ENCODE measurements around the gene MYO16.
"Not testable (repeated sequence)": the region's sequence is repeated elsewhere in the genome, so short reads cannot be mapped to it uniquely, and the experiment has no call there.

The MYO16 gene

DNA sequence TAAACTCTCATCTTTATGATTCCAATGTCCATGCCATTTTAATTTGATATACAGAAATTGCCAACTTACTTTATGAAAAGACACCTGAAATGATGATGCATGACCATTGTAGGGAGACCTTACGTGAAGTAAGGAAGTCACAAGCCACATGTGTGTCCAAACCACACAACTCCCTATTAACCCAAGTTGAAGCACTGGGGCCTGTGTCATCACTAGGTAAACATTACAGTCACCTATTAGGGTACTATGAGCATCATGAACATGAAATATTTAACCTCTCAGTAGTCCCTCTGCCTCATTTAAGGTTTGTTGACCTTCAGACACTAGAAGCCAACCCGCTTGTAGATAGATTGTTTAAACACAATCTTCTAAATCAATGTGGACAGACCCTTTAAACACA, 580.1 kb downstream of the MYO16 start:
- DNase-seq = no peak

DNA sequence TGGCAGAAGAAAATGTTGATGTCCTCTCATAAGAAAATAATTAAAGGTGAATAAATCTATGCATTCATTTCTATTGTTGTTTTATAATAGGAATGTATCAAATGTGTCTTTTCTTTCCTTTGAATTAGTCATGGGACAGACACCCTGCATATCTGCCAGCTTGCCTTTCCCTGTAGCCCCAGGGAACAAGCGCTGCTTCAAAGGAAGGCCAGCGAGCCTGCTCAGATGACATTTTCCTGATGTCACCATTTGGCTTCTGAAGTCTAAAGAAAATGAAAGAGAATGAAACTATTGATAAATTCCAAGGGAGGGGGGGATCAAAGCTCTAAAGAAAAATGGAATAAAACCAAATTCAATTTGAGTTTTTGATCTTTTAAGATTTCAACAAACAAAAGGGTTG, 582.2 kb downstream of the MYO16 start:
- no peak for DNase-seq

DNA sequence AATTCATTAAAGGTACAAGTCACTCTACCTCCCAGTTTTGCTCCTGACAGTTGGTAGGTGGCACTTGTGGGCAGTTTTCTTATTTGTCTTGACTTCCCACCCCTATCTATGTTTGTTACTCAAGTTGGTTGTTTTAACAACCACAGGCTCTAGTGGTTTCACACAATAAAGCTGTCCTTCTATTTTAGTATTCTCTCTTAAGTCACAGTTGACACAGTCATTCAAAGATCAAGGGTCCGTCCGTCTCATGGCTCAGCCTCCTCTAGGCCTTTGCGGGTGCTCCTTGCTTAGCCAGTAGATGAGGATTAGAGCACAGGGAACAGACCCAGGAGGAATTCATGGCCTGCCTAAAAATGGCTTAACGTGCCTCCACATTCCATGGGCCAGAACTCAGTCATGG, 583.2 kb downstream of the MYO16 start:
- no peak for DNase-seq

DNA sequence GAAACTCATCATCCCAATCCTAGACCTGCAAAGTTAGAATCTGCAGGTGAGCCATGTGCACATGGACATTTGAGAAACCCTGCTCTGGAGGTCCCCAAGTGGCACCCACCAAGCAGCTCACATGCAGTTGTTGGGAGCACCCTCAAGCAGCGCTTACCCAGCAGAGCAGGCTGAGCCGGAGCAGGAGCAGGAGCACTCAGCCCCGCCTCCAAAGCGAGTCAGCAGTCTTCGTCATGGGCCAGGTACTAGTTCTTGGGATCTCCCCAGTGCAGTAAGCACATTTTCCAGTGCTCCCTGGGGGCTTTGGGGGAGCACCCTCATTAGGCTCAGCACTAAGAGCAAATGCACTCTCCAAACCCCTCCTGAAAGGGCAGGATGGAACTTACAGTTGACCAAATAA, 584.3 kb downstream of the MYO16 start:
- no peak for DNase-seq

DNA sequence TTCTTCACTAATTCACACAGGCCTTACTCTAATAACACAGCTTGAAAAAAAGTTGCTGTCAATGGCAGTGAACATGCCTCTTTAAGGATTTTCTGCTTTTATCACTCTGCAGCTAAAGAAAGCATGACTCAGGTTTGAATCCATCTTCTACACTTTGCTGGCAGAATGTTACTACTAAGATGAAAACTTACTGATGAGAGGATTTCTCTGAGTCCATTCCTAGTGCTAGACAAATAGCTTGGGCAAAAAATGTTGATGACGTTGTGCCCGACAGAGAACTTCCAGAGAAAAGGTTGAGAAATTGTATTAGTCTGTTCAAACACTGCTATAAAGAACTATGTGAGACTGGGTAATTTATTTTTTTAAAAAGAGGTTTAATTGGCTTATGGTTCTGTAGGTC, 585.0 kb downstream of the MYO16 start:
- DNase-seq = no peak

DNA sequence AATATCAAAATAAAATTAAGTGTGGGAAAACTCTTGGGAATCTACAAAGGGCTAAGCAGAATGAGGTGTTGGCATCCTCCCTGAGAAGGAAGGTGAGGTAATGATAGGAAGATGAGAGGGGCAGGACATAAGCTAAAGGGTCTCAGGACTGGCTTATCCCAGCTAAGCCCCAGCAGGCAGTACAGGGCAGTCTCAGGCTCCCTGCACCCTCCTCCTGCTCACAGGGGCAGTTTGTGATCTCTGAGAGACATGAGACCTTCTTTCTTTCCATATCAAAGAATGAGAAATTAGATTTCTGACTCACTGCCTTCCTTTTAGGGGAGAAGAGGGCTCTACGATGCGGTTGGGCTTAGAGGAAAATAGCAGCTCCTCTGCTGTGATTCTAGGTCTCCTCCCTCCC, 586.0 kb downstream of the MYO16 start:
- no peak for DNase-seq

DNA sequence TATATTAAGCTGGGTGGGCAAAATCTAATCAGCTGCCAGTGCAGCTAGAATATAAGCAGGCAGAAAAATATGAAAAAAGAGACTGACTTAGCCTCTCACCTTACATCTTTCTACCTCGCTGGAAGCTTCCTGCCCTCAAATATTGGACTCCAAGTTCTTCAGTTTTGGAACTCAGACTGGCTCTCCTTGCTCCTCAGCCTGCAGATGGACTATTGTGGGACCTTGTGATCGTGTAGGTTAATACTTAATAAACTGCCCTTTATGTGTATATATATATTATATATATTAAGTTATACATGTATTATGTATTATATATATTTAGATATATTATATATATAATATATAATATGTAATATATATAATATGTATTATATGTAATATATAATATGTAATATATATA, 588.1 kb downstream of the MYO16 start:
- DNase-seq = not testable (repeated sequence)

DNA sequence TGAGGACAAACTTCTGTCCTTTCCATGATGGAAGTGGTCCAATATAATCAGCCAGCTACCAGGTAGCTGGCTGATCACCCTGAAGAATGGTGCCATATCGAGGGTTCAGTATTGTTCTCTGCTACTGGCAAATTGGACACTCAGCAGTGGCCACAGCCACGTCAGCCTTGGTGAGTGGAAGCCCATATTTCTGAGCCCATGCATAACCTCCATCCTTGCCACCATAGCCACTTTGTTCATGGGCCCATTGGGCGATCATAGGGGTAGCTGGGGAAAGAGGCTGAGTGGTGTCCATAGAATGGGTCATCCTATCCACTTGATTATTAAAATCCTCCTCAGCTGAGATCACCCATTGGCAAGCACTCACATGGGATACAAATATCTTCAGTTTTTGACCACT, 591.2 kb downstream of the MYO16 start:
- no peak for DNase-seq

DNA sequence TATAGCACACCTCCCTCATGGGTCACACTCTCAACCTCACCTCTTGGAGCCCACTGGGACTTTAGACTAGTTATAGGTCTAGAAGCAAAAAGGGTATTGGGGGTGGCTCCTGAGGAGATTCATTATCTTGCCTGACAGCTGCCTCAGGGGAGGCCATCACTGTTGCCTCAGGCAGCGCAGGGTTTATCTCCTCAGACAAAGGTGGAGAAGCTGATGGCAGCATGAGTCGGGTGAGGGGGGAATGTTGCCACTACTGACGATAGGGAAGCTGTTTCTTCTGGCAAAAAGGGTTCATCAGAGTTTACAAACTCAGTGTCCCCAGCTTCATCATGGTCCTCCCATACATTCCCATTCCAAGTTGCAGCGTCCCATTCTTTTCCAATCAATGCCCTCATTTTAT, 594.6 kb downstream of the MYO16 start:
- no peak for DNase-seq

DNA sequence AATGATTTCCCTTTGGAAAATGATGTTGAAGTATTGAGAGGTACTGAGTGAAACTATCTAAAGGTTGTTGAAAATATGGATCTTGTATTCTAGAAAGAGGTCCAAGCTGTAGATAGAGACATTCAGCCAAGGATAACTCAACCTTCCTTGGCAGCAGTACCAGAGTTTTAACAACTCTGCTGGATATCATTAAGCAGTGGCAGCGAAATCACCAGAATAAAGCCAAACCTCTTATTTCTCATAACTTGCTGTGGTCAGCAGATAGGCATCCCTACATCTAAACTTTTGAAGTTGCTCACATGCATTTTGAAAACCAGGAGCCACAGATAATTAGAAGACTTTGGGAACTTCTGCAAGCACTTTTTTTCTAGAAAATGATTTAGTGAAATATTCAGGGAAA, 597.2 kb downstream of the MYO16 start:
- no peak for DNase-seq

DNA sequence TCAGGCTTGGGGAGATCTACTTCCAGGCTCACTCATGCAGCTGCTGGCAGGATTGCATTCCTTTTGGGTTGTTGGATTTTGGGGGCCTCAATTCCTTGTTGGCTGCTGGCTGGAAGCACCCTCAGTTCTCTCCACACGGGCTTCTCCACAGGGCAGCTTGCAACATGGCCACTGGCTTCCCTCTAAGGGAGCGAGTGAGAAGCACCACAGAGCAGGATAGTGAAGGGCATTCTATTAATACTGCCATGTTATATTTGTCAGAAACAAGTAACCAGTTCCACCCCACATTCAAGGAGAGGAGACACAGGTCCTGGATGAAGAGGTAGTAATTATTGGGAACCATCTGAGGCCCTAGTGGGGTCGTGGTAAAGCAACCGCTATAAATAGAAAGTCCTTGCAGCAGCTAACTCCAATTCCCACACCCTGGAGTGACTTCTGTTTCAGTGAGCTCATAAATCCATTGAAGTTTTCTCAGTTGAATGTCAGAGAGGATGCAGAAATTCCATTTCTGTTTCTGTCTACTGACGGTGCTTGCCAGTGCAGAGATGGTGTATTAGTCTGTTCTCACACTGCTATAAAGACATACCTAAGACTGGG, 598.0 kb downstream of the MYO16 start:
- no peak for DNase-seq

DNA sequence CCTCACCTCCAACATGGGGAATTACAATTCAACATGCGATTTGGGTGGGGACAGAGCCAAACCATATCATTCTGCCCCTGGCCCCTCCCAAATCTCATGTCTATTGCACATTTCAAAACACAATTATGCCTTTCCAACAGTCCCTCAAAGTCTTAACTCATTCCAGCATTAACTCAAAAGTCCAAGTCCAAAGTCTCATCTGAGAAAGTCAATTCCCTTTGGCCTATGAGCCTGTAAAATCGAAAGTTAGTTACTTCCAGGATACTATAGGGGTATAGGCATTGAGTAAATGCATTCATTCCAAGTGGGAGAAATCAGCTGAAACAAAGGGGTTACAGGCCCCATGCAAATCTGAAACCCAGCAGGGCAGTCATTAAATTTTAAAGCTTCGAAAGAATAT, 598.8 kb downstream of the MYO16 start:
- DNase-seq = no peak

DNA sequence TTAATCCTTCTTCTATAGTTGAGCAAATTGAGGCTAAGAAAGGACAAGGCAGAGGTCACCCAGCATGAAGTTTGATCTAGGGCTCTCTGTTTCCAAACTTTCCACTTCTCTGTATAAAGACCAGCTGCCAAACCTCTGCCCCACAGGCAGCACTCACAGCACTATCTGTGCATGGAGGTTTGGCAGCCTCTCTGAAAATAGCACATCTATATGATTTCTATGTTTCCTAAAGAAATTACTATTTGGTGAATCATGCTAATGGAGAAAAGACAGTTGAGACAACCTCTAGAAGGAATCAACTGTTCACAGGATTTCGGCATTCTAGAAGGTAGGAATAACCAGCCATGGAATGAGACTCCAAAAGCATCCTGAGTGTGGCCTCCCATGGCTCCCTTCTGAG, 602.5 kb downstream of the MYO16 start:
- no peak for DNase-seq

DNA sequence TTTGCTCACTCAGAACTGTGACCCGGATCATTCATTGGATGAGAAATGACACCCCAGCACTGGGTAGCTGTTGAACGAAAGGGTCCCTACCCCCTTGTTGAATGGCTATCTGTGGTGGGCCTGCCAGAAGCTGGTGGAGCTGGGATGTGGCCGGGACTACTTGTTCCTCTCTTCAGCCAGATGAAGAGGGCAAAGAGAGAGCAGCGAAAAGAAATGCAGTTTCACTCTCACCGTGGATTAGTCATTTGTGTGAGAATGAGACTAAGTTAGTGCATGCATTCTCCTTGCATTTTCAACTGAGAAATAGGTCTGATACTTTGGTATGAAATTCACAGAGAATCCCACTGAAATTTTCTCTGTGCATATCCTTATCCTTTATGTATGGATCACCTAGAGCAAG, 603.9 kb downstream of the MYO16 start:
- DNase-seq = no peak

DNA sequence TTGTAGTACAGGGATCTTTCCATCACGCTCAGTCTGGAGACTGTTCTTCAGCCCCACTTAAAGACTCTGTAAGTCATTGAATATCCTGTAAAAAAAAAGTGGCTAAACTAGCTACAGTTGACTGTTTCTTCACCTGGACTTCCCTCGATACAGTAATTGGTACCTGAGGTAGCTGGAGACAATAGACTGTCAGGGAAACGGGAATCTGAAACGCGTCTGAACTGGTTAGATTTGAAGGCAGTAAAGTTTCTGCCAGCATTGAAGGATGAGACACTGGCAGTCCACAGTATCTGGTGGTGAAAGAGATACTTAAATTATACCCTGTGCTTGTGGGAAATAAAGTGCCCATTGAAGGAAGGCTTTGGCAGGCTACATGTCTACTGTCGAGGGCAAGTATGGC, 606.5 kb downstream of the MYO16 start:
- DNase-seq = no peak

DNA sequence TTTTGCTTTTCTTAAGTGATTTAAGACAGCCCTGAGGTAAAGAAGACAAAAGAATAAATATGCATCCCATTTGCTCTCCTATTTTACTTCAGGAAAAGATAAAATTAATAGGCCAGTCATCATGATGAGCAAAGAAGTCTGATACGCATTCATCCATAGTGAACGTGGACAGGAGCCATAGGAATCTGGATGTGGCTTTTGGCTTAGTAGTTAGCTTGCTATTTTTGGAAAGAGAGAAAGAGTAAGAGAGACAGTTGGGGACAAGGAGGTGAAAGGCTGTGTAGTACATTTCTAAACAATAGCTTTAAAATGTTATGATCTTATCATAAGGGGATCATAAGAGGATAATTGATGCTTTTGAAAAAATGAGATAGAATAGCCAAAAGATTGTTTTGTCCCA, 611.7 kb downstream of the MYO16 start:
- DNase-seq = no peak

DNA sequence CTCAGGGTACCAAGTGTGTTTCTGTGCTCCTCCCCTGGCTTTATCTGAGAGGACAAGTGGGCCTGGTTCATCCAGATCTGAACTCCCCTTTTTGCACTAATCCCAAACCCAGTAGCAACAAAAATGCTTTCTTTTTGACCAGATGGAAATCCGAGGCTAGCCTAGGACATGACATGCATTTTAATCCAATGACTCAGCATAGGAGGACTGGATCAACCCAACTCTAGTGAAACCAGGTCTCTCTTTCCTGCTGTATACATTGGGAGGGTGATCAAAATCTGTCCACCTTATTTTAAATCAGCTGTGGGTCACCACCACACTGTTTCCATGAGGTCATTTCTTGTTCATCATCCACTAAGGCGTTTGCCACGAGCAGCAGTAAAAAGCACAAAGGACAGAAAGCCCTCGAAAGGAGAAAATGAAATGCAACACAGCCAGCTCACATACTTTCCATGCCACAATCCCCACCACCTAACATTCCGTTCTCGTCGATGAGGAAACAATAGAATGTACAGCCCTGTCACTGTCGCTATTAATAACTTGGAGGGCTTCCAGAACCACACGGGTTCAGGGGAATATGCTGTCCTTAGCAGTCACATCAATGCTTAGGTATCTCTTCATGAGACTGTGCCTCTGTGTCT, 614.0 kb downstream of the MYO16 start:
- DNase-seq = peak; percentile 7

DNA sequence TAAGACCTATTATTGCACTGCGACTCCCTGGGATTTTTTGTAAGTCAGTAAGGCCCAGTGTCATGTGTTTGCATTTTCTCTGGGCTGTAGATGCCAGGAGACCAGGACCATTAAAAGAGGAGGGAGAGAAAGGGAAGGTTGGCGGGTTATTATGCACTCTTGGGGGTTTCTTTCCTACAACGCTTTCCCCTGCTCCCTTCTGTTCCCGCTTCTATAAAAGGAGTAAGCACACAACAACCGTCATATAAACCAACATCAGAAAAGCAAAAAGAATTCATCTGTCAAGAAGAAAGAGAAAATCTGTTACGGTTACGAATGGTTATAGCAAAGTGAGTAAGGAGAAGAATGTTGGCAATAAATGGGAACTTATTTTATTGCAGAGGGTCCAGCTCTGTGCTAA, 615.2 kb downstream of the MYO16 start:
- DNase-seq = no peak

DNA sequence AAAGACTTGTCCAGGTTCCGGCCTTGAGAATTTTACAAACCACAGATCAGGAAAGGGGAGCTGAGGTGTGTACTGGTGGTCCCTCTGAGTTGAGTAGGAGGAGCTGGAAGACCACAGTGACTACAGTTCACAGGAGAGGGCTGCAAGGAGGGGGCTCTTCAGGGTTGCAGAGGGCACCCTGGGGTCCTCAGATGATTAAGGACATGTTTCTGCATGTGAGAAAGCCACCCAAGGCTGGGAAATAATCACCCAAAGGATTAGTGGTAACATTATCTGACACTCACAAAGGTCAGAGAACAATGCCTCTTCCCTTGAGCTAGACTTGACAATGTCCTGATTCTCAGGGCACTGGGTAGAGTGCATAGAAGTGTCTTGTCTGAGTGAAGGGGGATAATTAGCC, 616.6 kb downstream of the MYO16 start:
- no peak for DNase-seq

DNA sequence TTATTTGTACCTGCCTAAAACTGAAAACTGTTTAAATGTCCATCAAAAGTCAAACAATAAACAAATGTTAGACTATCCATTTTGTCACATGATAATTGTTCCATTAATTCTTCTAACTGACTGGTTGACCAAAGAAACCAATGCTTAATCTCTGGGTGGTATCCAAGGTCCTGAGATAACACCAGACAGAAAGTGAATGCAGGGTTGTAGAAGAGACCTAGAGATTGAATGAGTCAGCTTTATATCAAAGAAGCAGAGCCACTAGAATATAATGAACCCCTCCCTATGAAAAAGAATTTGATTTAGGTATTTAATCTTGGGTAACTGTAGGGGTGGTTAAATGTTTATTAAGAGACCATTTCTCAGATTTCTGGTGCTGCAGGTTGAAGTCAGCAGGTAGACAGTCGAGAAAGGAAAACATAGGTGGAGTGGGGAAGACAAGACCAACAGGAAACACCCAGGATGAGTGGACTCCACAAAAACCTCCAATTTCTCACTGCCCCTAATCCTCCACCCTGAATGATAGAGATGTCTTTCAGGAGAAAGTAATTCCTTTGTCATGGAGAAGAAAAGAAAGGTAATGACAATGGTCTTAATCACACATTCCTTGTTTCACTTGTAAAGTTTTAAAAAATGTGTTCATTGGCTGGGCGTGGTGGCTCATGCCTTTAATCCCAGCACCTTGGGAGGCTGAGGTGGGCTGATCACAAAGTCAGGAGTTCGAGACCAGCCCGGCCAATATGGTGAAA, 620.5 kb downstream of the MYO16 start:
- no peak for DNase-seq

DNA sequence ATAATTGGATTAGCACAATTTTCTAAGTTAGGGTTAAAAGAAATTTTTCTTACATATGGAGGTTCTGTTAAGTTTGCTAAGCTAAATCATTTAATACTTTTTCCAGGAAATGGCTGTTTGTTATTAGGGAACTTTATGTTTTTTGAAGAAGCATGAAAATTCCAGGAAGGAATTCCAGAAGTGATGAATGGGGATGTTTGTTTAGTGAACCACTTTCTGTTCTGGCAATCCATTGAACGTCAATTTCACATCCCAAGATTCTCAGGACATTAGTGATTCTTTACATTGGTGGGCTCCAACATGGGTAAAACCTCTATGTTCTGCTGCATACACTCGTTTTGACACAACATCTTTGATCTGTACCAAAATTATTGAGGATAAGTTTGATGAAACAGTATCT, 622.5 kb downstream of the MYO16 start:
- DNase-seq = no peak

DNA sequence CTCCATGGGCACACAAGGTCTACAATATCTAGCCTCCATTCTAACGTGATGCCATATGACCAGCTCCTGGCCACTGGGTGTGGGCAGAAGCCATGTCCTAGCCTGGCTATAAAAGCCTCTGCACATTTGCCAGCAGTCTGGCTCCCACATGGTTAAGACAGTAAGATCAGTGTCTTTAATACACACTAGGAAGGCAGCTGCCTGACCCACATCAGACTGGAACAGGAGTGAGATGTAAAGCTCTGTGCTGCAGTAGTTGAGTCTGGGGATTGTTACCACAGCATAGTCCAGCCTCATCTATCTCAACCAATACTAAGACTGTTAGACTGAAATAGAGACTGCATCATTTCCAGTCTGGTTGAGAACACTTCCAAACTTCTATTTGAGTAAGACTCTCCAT, 623.9 kb downstream of the MYO16 start:
- DNase-seq = no peak

DNA sequence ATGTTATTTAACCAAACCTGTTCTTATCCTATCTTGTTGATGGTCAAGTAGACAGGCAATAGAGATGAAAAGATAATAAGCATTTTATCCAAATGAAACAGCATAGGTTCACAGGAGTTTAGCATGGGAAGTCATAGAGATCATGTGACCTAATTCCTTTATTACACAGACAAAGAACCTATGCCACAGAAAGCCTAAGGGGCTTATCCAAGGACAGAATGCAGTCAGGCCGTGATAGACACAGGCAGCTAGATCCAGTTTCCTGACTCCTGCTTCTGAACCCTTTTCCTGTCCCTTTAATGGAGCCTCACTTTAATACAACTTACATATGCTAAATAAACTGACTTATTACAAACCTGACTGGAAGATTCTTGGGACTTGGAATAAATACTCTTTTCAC, 624.9 kb downstream of the MYO16 start:
- no peak for DNase-seq

DNA sequence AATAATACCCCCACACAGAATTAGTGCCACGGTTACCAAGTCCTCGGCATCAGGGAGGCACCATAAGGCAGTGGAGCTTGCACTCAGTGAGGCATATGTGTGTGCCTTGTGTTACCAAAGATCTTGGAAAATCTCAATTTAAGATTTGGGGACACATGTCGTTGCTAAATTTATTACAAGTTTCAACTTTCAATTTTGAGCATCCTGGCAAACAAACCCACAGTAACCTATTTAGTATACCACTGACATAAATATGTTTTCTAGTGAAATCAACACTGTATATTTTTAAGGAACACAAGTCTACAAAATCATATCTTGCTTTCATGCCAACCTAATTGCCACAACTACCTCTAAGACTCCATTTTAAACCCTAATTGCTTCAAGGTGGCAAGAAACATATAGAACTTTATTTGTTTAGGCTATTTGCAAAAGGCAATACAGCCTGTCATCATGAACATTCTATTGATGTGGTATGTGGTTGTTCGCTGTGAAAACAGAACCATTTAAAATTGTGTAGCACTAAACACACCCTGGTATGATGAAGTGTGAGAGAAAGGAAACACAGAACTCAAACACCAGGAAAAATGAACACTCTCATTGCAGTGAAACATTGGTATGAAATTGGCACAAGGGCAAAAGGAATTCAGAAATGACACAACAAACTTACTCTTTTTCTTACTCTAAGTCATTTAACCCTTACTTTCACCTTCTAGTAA, 625.9 kb downstream of the MYO16 start:
- DNase-seq = no peak
